NCI-H2081 (cell line): Measurements from ENCODE around the gene PARS2.

Experiments used
- DNase-seq, 2 experiments: peaks; one replicate each; lab custom pipeline; 2025; lab: John Stamatoyannopoulos, UW

Gene PARS2

GRCh38 chr1:54774820-54775498, 10.6 kb upstream of the PARS2 start:
- DNase-seq = peak in 1 of 2 experiments; percentile 47

GRCh38 chr1:54772951-54773350, 8.6 kb upstream of the PARS2 start:
- DNase-seq = no peak

- DNase-seq = no peak
Observed at GRCh38 chr1:54768093-54768492, 3.8 kb upstream of the PARS2 start.

- DNase-seq = no peak
Observed at GRCh38 chr1:54767526-54767925, 3.2 kb upstream of the PARS2 start.

- peak in 1 of 2 experiments; percentile 58 for DNase-seq
Observed at GRCh38 chr1:54766726-54767125, 2.4 kb upstream of the PARS2 start.

GRCh38 chr1:54764922-54765561, 719 bp upstream of the PARS2 start:
- no peak for DNase-seq

- DNase-seq = no peak
Observed at GRCh38 chr1:54763816-54764132, 549 bp downstream of the PARS2 start.

GRCh38 chr1:54758678-54759348, 5.5 kb downstream of the PARS2 start:
- DNase-seq = no peak

GRCh38 chr1:54757833-54758232, 6.5 kb downstream of the PARS2 start:
- no peak for DNase-seq

- no peak for DNase-seq
Observed at GRCh38 chr1:54754486-54755285, 9.6 kb downstream of the PARS2 start.

- no peak for DNase-seq
Observed at GRCh38 chr1:54754045-54754444, 10.3 kb downstream of the PARS2 start.

GRCh38 chr1:54751426-54751825, 12.9 kb downstream of the PARS2 start:
- DNase-seq = no peak

GRCh38 chr1:54750596-54750995, 13.7 kb downstream of the PARS2 start:
- no peak for DNase-seq

- no peak for DNase-seq
Observed at GRCh38 chr1:54748094-54748835, 16.1 kb downstream of the PARS2 start.

GRCh38 chr1:54745864-54746263, 18.5 kb downstream of the PARS2 start:
- no peak for DNase-seq

- DNase-seq = no peak
Observed at GRCh38 chr1:54745274-54745673, 19.0 kb downstream of the PARS2 start.

GRCh38 chr1:54744696-54745095, 19.6 kb downstream of the PARS2 start:
- no peak for DNase-seq

- DNase-seq = no peak
Observed at GRCh38 chr1:54743416-54744226, 20.7 kb downstream of the PARS2 start.

- DNase-seq = peak in 1 of 2 experiments; percentile 56
Observed at GRCh38 chr1:54742282-54742681, 22.0 kb downstream of the PARS2 start.

- DNase-seq = no peak
Observed at GRCh38 chr1:54741531-54741930, 22.8 kb downstream of the PARS2 start.

GRCh38 chr1:54738244-54738643, 26.1 kb downstream of the PARS2 start:
- DNase-seq = no peak
